HG03565 (cell line): ENCODE measurements around the gene TUG1.

Source experiments
- ATAC-seq: cut with Tn5 transposase; IDR thresholded peaks from one replicate; pipeline ENCODE4 v1.9.1; 2021; ENCODE audit warnings: mild to moderate bottlenecking, moderate library complexity; ENCODE audit not compliant: unreplicated experiment

The TUG1 gene

GRCh38 chr22:30968924-30969531, at the start of gene TUG1:
TUG1 (plus strand) TSS chr22:30969265.
- ATAC-seq, result peak; percentile 87

- no peak for ATAC-seq
Measured at GRCh38 chr22:30919973-30920372, 49.1 kb upstream of the TUG1 start.

- no peak for ATAC-seq
Measured at GRCh38 chr22:30920407-30920806, 48.7 kb upstream of the TUG1 start.

GRCh38 chr22:30921108-30921507, 48.0 kb upstream of the TUG1 start:
- ATAC-seq, result no peak

- peak; percentile 63 for ATAC-seq
Measured at GRCh38 chr22:30922151-30922611, 46.9 kb upstream of the TUG1 start.

GRCh38 chr22:30923168-30923900, 45.7 kb upstream of the TUG1 start:
- ATAC-seq, result no peak

- ATAC-seq, result no peak
Measured at GRCh38 chr22:30925667-30926066, 43.4 kb upstream of the TUG1 start.

- no peak for ATAC-seq
Measured at GRCh38 chr22:30926706-30927105, 42.4 kb upstream of the TUG1 start.

- ATAC-seq, result no peak
Measured at GRCh38 chr22:30927806-30928205, 41.3 kb upstream of the TUG1 start.

GRCh38 chr22:30928401-30928800, 40.7 kb upstream of the TUG1 start:
- ATAC-seq, result no peak

GRCh38 chr22:30930228-30930627, 38.8 kb upstream of the TUG1 start:
- no peak for ATAC-seq

GRCh38 chr22:30931541-30932300, 37.3 kb upstream of the TUG1 start:
- no peak for ATAC-seq

- ATAC-seq, result no peak
Measured at GRCh38 chr22:30932661-30933060, 36.4 kb upstream of the TUG1 start.

GRCh38 chr22:30933457-30933856, 35.6 kb upstream of the TUG1 start:
- no peak for ATAC-seq

- no peak for ATAC-seq
Measured at GRCh38 chr22:30934053-30934452, 35.0 kb upstream of the TUG1 start.

- ATAC-seq, result no peak
Measured at GRCh38 chr22:30940685-30941362, 28.2 kb upstream of the TUG1 start.

GRCh38 chr22:30941363-30941740, 27.7 kb upstream of the TUG1 start:
- no peak for ATAC-seq

- no peak for ATAC-seq
Measured at GRCh38 chr22:30943368-30943767, 25.7 kb upstream of the TUG1 start.

- no peak for ATAC-seq
Measured at GRCh38 chr22:30944986-30945385, 24.1 kb upstream of the TUG1 start.

- ATAC-seq, result no peak
Measured at GRCh38 chr22:30945653-30946052, 23.4 kb upstream of the TUG1 start.

GRCh38 chr22:30946354-30946753, 22.7 kb upstream of the TUG1 start:
- ATAC-seq, result no peak
